Measurements from ENCODE around the gene RSF1.

RSF1 gene

GRCh38 chr11:77748266-77748665, 72.3 kb downstream of the RSF1 start:
- DNase-seq (ENCODE audit: low read depth, low spot score) = no peak

- no peak for DNase-seq (ENCODE audit: low read depth, low spot score)
These were observed 73.0 kb downstream of the RSF1 start for GRCh38 chr11:77747381-77747969.

GRCh38 chr11:77736473-77736872, 84.0 kb downstream of the RSF1 start:
- no peak for DNase-seq (ENCODE audit: low read depth, low spot score)

GRCh38 chr11:77734890-77735289, 85.6 kb downstream of the RSF1 start:
- DNase-seq (ENCODE audit: low read depth, low spot score) = no peak

GRCh38 chr11:77732143-77732542, 88.4 kb downstream of the RSF1 start:
- no peak for DNase-seq (ENCODE audit: low read depth, low spot score)

GRCh38 chr11:77730789-77731188, 89.7 kb downstream of the RSF1 start:
- DNase-seq (ENCODE audit: low read depth, low spot score) = no peak

- no peak for DNase-seq (ENCODE audit: low read depth, low spot score)
These were observed 91.5 kb downstream of the RSF1 start for GRCh38 chr11:77729063-77729462.

- no peak for DNase-seq (ENCODE audit: low read depth, low spot score)
These were observed 92.2 kb downstream of the RSF1 start for GRCh38 chr11:77728203-77728786.

- no peak for DNase-seq (ENCODE audit: low read depth, low spot score)
These were observed 94.0 kb downstream of the RSF1 start for GRCh38 chr11:77726524-77726923.

- no peak for DNase-seq (ENCODE audit: low read depth, low spot score)
These were observed 95.1 kb downstream of the RSF1 start for GRCh38 chr11:77725433-77725832.

- DNase-seq (ENCODE audit: low read depth, low spot score) = no peak
These were observed 95.9 kb downstream of the RSF1 start for GRCh38 chr11:77724636-77725035.

GRCh38 chr11:77723024-77723423, 97.5 kb downstream of the RSF1 start:
- no peak for DNase-seq (ENCODE audit: low read depth, low spot score)

GRCh38 chr11:77710358-77710757, 110.2 kb downstream of the RSF1 start:
- DNase-seq (ENCODE audit: low read depth, low spot score) = no peak

- DNase-seq (ENCODE audit: low read depth, low spot score) = no peak
These were observed 114.5 kb downstream of the RSF1 start for GRCh38 chr11:77705876-77706579.

GRCh38 chr11:77705195-77705875, 115.2 kb downstream of the RSF1 start:
- no peak for DNase-seq (ENCODE audit: low read depth, low spot score)

GRCh38 chr11:77704029-77704428, 116.5 kb downstream of the RSF1 start:
- no peak for DNase-seq (ENCODE audit: low read depth, low spot score)

GRCh38 chr11:77699425-77699824, 121.1 kb downstream of the RSF1 start:
- no peak for DNase-seq (ENCODE audit: low read depth, low spot score)

GRCh38 chr11:77698896-77699295, 121.6 kb downstream of the RSF1 start:
- DNase-seq (ENCODE audit: low read depth, low spot score) = no peak

- no peak for DNase-seq (ENCODE audit: low read depth, low spot score)
These were observed 122.7 kb downstream of the RSF1 start for GRCh38 chr11:77697865-77698264.

GRCh38 chr11:77695417-77695816, 125.1 kb downstream of the RSF1 start:
- DNase-seq (ENCODE audit: low read depth, low spot score) = no peak

GRCh38 chr11:77690649-77691048, 129.9 kb downstream of the RSF1 start:
- no peak for DNase-seq (ENCODE audit: low read depth, low spot score)

GRCh38 chr11:77687088-77687487, 133.4 kb downstream of the RSF1 start:
- DNase-seq (ENCODE audit: low read depth, low spot score) = no peak

GRCh38 chr11:77677138-77677537, 143.4 kb downstream of the RSF1 start:
- no peak for DNase-seq (ENCODE audit: low read depth, low spot score)
